Measurements from ENCODE around the gene CNGA2. TPM values are rescaled to one million over a fixed set of nuclear protein-coding genes. Genes with fewer than 3 reads are reported as not detected.

Gene CNGA2
- total and polyA plus RNA-seq, 2 experiments from 2014 or later, result not detected

DNA sequence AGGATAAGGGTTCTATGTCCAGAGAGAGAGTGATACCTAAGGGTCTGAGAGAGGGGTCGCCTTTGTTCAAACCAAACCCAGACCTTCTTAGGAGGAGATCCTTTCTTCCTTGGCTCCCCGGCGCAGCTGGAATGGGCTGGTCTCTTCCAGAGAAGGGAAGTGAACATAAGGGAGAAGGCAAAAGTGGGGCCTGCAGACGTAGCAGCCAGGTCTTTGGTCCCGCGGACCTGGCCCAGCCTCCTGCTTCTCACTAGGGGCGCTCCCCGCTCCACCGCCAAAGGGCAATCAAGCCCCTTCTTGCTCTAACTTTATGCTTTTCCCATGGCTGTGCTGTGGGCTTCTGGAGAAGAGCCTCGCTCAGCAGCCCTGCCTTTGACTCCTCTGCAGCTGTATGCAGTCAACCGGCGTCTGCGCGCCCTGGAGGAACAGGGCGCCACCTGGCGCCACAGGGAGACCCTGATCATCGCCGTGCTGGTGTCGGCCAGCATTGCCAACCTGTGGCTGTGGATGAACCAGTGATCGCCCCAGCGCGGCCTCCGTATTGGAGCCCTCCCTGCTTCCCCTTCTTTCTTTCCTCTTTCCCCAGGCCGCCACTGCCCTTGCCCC lies 12.2 kb upstream of the CNGA2 start:
- Histone ChIP-seq H3K36me3 (no peaks in the 10 kb centered on the region), H3K4me3 (no peak overlapping the region), H3K4me1 (ENCODE audit: low read depth) (no peaks in the 10 kb centered on the region), H3K27ac (no peak overlapping the region), H3K9me3 (ENCODE audit: low read depth) (no peaks in the 10 kb centered on the region), H3K27me3 (no peaks in the 10 kb centered on the region)
- peak; percentile 34 to 73 for DNase-seq (ENCODE audit: low read depth in 1 of 2, low spot score in 1 of 2)
- TF ChIP-seq, protein P1, sequence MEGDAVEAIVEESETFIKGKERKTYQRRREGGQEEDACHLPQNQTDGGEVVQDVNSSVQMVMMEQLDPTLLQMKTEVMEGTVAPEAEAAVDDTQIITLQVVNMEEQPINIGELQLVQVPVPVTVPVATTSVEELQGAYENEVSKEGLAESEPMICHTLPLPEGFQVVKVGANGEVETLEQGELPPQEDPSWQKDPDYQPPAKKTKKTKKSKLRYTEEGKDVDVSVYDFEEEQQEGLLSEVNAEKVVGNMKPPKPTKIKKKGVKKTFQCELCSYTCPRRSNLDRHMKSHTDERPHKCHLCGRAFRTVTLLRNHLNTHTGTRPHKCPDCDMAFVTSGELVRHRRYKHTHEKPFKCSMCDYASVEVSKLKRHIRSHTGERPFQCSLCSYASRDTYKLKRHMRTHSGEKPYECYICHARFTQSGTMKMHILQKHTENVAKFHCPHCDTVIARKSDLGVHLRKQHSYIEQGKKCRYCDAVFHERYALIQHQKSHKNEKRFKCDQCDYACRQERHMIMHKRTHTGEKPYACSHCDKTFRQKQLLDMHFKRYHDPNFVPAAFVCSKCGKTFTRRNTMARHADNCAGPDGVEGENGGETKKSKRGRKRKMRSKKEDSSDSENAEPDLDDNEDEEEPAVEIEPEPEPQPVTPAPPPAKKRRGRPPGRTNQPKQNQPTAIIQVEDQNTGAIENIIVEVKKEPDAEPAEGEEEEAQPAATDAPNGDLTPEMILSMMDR (IDR thresholded peaks at IDR 0.05; ENCODE audit: low read depth, low read length), result peak; percentile 46

DNA sequence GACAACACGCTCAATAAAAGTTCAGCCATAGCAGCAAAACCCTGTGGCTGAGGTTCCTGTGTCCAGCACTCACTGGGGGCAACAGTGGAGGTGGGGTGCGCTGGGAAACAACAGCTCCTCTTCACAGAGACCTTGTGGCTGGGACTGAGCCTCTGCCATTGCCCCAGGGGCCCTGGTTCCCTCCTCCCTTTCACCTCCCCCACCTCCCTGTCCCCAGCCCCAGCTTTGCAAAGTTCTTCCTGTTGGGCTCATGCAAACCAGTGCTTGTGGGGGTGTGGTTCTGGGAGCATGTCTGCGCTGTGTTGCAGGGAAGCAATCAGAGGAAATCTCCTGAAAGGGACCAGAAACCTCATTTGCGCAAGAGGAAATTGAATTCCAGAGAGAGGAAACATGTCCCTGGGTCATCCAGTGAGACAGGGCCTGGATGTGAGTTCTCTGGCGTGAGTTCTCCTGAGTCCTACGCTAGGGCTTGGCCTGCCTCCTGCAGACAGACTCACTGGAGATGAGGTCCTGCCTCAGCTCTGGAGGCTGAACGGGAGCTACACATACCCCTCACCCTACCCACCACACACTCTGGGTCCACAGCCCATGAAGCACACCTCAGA lies 11.3 kb upstream of the CNGA2 start:
- TF ChIP-seq, protein P1 (IDR thresholded peaks at IDR 0.05; ENCODE audit: low read depth, low read length), result no peak
- no peaks in the 10 kb centered on the region for H3K9me3 ChIP-seq (ENCODE audit: low read depth)
- DNase-seq (ENCODE audit: low read depth in 1 of 2, low spot score in 1 of 2), result no peak
- no peaks in the 10 kb centered on the region for H3K36me3 ChIP-seq
- H3K4me3 ChIP-seq, result no peak overlapping the region
- H3K27me3 ChIP-seq, result no peaks in the 10 kb centered on the region
- H3K27ac ChIP-seq, result no peak overlapping the region
- H3K4me1 ChIP-seq (ENCODE audit: low read depth), result no peaks in the 10 kb centered on the region

DNA sequence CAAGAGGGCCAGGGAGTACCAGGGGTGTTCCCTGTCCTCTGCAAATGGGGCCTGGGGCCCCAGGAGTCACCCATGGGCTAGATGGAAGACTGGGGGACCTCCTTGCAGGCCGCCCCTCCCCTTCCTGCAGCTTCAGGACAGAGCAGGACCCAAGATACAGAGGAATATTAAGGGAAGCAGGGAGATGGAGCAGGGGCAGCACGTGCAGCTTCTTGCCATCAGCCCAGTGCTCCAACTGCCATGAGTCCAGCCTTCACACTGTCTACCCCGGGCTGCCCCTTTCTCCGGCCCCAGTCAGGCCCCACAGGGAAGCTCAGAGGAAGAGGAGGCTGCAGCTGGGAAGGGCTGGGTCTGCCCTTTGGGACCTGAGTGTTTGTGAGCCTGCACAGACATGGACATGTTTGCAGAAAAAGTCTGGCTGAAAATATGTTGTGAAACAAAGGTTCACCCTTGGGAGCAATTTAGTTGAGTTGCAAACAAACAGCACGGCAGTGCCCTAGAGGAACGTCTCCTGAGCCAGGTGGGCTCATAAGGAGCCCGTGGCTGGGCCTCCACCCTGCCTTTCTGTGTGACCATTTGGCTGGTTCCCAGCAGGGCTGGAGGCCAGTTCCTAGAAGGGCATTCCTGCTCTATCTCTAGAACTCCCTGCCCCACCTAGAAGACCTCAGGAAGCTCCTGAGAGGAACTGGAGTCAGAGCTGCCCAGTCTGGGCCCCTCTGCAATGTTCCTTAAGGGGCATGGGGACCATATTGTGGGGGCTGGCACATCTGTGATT lies 9.8 kb upstream of the CNGA2 start:
- TF ChIP-seq, protein P1 (IDR thresholded peaks at IDR 0.05; ENCODE audit: low read depth, low read length), result no peak
- Histone ChIP-seq H3K4me3 (no peak overlapping the region), H3K27ac (no peak overlapping the region), H3K4me1 (ENCODE audit: low read depth) (no peaks in the 10 kb centered on the region), H3K36me3 (no peaks in the 10 kb centered on the region), H3K9me3 (ENCODE audit: low read depth) (no peaks in the 10 kb centered on the region), H3K27me3 (no peaks in the 10 kb centered on the region)
- no peak for DNase-seq (ENCODE audit: low read depth in 1 of 2, low spot score in 1 of 2)

DNA sequence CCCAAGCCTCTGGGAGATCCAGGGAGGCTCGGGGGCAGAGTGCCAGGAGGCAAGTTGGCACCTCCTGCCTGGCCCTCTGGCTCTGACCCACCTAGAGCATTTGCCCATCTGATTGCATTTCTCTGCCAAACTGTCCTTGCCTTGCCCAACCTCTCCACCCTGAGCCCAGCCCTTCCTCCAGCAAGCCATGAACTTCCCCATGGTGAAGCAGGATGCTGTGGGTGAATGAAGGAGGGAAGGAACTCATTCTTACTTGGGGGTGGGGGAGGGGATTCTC lies 9.3 kb upstream of the CNGA2 start:
- no peak for DNase-seq (ENCODE audit: low read depth in 1 of 2, low spot score in 1 of 2)
- no peaks in the 10 kb centered on the region for H3K27me3 ChIP-seq
- H3K9me3 ChIP-seq (ENCODE audit: low read depth), result no peaks in the 10 kb centered on the region
- H3K4me3 ChIP-seq, result no peak overlapping the region
- no peak overlapping the region for H3K27ac ChIP-seq
- no peaks in the 10 kb centered on the region for H3K4me1 ChIP-seq (ENCODE audit: low read depth)
- no peaks in the 10 kb centered on the region for H3K36me3 ChIP-seq
- TF ChIP-seq, protein P1 (IDR thresholded peaks at IDR 0.05; ENCODE audit: low read depth, low read length), result no peak

DNA sequence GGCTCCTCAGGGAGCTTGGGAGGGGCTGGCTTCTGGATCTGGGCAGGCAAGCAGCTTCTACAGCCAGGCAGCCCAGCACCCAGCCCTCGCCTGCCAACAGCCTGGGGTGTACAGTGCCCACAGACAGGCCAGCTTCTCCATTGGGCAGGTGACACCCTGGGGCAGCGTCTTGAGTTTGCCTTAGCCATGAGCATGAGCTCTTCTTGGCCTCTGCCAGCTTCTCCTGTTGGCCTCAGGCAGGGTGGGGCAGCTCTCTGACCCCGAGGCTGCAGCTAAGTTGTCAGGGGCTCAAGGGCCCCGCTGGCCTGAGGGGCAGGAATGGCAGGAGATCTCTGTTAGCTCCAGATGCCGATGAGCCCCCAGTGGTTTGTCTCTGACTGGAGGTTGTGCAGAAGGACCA lies 7.8 kb upstream of the CNGA2 start:
- no peak for DNase-seq (ENCODE audit: low read depth in 1 of 2, low spot score in 1 of 2)
- no peaks in the 10 kb centered on the region for H3K27me3 ChIP-seq
- H3K36me3 ChIP-seq, result no peaks in the 10 kb centered on the region

More for the DNA sequence above, 7.8 kb upstream of the CNGA2 start:
- no peak overlapping the region for H3K4me3 ChIP-seq
- H3K9me3 ChIP-seq (ENCODE audit: low read depth), result no peaks in the 10 kb centered on the region
- no peaks in the 10 kb centered on the region for H3K4me1 ChIP-seq (ENCODE audit: low read depth)
- H3K27ac ChIP-seq, result no peak overlapping the region
- TF ChIP-seq, protein P1 (IDR thresholded peaks at IDR 0.05; ENCODE audit: low read depth, low read length), result no peak

Data from cardiac muscle cell (in vitro differentiated cells and primary cell).